ENCODE measurements around the gene ZNF268. TPM values are rescaled to one million over a fixed set of nuclear protein-coding genes. Genes with fewer than 3 reads are reported as not detected.

Gene ZNF268
- total RNA-seq, 1 experiment from 2014 or later, result 22.4 TPM

DNA sequence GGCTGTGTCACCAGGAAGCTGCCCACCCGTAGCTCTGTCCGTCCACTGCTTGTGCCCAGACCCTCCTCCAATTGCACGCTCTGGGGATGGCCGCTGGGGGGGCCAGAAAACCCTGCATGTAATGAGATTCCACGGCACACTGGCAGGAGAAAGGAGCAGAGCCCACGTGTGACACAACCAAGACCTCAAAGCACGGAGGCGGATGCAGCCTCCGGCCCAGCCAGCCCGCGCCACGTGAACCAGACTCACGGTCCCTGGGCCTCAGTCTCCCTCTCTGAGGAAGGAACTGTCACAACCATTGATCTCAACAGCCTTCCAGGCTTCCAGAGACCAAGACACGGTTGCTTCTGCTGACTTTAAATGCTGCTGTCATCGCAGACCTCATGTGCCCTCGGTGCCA is 39.9 kb downstream of the ZNF268 start:
- CTCF ChIA-PET, result no interaction called here
- TF ChIP-seq SIN3A (IDR thresholded peaks at IDR 0.05; ENCODE audit: borderline replicate concordance, insufficient read depth, low read depth, low read length), result no peak
- TF ChIP-seq TCF7L2 (IDR thresholded peaks at IDR 0.05; ENCODE audit: low read depth, low read length), result no peak
- TF ChIP-seq, protein P1, sequence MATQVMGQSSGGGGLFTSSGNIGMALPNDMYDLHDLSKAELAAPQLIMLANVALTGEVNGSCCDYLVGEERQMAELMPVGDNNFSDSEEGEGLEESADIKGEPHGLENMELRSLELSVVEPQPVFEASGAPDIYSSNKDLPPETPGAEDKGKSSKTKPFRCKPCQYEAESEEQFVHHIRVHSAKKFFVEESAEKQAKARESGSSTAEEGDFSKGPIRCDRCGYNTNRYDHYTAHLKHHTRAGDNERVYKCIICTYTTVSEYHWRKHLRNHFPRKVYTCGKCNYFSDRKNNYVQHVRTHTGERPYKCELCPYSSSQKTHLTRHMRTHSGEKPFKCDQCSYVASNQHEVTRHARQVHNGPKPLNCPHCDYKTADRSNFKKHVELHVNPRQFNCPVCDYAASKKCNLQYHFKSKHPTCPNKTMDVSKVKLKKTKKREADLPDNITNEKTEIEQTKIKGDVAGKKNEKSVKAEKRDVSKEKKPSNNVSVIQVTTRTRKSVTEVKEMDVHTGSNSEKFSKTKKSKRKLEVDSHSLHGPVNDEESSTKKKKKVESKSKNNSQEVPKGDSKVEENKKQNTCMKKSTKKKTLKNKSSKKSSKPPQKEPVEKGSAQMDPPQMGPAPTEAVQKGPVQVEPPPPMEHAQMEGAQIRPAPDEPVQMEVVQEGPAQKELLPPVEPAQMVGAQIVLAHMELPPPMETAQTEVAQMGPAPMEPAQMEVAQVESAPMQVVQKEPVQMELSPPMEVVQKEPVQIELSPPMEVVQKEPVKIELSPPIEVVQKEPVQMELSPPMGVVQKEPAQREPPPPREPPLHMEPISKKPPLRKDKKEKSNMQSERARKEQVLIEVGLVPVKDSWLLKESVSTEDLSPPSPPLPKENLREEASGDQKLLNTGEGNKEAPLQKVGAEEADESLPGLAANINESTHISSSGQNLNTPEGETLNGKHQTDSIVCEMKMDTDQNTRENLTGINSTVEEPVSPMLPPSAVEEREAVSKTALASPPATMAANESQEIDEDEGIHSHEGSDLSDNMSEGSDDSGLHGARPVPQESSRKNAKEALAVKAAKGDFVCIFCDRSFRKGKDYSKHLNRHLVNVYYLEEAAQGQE (IDR thresholded peaks at IDR 0.05; ENCODE audit: insufficient read depth in 1 of 2, low read depth in 2 of 2, low read length in 1 of 2), result no peak
- TF ChIP-seq, protein P2, sequence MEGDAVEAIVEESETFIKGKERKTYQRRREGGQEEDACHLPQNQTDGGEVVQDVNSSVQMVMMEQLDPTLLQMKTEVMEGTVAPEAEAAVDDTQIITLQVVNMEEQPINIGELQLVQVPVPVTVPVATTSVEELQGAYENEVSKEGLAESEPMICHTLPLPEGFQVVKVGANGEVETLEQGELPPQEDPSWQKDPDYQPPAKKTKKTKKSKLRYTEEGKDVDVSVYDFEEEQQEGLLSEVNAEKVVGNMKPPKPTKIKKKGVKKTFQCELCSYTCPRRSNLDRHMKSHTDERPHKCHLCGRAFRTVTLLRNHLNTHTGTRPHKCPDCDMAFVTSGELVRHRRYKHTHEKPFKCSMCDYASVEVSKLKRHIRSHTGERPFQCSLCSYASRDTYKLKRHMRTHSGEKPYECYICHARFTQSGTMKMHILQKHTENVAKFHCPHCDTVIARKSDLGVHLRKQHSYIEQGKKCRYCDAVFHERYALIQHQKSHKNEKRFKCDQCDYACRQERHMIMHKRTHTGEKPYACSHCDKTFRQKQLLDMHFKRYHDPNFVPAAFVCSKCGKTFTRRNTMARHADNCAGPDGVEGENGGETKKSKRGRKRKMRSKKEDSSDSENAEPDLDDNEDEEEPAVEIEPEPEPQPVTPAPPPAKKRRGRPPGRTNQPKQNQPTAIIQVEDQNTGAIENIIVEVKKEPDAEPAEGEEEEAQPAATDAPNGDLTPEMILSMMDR (IDR thresholded peaks at IDR 0.05), result no peak
- no peak for TF ChIP-seq POLR2AphosphoS5 (IDR thresholded peaks at IDR 0.05; ENCODE audit: low read depth, low read length)
- Histone ChIP-seq H3K36me3 (ENCODE audit: control insufficient read depth, insufficient read depth, low read length) (no peaks in the 10 kb centered on the region), H3K27ac (ENCODE audit: low read length) (no peak overlapping the region), H3K4me1 (ENCODE audit: control insufficient read depth, insufficient read depth, low read length) (no peaks in the 10 kb centered on the region), H3K9me3 (ENCODE audit: control insufficient read depth, insufficient read depth, low read depth, low read length) (peaks cover 2% of the 10 kb centered on the region; the same call in 1 of the 2 replicates), H3K27me3 (ENCODE audit: control insufficient read depth, insufficient read depth, low read length) (no peaks in the 10 kb centered on the region), H3K4me3 (ENCODE audit: low read depth in 2 of 2, low read length in 2 of 2) (no peak overlapping the region)
- BruUV-seq (replicated peaks), result no TSS peak
- intact Hi-C loops (cut with micrococcal nuclease; ENCODE audit: unreplicated experiment), result no loop called here
- ATAC-seq (no peak), DNase-seq (ENCODE audit: low read depth, low spot score) (no peak)
- in situ Hi-C loops (cut with HindIII; ENCODE audit: low pct_unique_long_range_greater_than_20kb, low sequenced_read_pairs), result no loop called here
- POLR2A ChIA-PET, result no interaction called here

DNA sequence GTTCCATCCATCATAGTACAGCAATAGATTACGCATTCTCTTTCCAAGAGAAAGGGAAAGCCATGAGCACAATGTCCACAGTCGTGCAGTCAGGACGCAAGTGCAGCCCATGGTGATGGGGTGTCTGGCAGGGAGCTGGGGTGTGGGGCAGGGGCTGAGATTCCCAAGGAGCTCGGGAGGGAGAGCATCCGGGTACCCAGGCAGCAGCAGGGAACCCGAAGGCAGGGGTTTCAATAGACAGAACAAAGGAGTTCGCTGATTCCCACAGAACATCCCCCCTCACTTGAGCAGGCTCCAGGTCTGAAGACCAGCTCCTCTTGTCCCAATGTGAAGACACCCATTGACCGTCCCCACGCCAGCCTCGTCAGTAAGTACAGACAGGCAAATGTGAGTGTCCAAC is 40.9 kb downstream of the ZNF268 start:
- Histone ChIP-seq H3K4me1 (ENCODE audit: control insufficient read depth, insufficient read depth, low read length) (no peaks in the 10 kb centered on the region), H3K4me3 (ENCODE audit: low read depth in 2 of 2, low read length in 2 of 2) (no peak overlapping the region), H3K36me3 (ENCODE audit: control insufficient read depth, insufficient read depth, low read length) (no peaks in the 10 kb centered on the region), H3K27ac (ENCODE audit: low read length) (no peak overlapping the region), H3K9me3 (ENCODE audit: control insufficient read depth, insufficient read depth, low read depth, low read length) (peaks cover 2% of the 10 kb centered on the region; the same call in 1 of the 2 replicates), H3K27me3 (ENCODE audit: control insufficient read depth, insufficient read depth, low read length) (no peaks in the 10 kb centered on the region)
- intact Hi-C loops (cut with micrococcal nuclease; ENCODE audit: unreplicated experiment), result no loop called here
- in situ Hi-C loops (cut with HindIII; ENCODE audit: low pct_unique_long_range_greater_than_20kb, low sequenced_read_pairs), result no loop called here
- BruUV-seq (replicated peaks), result no TSS peak
- TF ChIP-seq, protein P2 (IDR thresholded peaks at IDR 0.05), result no peak
- TF ChIP-seq, protein P1 (IDR thresholded peaks at IDR 0.05; ENCODE audit: insufficient read depth in 1 of 2, low read depth in 2 of 2, low read length in 1 of 2), result no peak
- ChIA-PET CTCF (no interaction called here), POLR2A (no interaction called here)
- no peak for DNase-seq (ENCODE audit: low read depth, low spot score)
- no peak for ATAC-seq
